GM12878 (cell line): ENCODE data around the gene VGLL4. TPM values are rescaled to one million over a fixed set of nuclear protein-coding genes. Genes with fewer than 3 reads are reported as not detected.
A peak's percentile ranks its signal among the peaks of the same experiment; 100 is the strongest.

Experiments
- ATAC-seq: fragments of 200-7000 bp; cut with Tn5 transposase; 3 replicates; pipeline ENCODE4 v1.9.1; 2020; ENCODE audit warnings: mild to moderate bottlenecking, moderate library complexity
- BruUV-seq: library from RNA; stranded (reverse); fragments of 400-500 nt; replicated peaks from 2 replicates; lab custom pipeline; 2021; lab: Mats Ljungman, UMichigan
- CTCF ChIA-PET: fragments of 300-600 bp; sonication (Branson Sonifier 250); formaldehyde crosslinking; extraction: SDS; loops from one replicate; lab custom pipeline; 2021; ENCODE audit warnings: inconsistent platforms; lab: Yijun Ruan, JAX
- POLR2A ChIA-PET: fragments of 350-600 bp; formaldehyde crosslinking; extraction: SDS; loops from one replicate; lab custom pipeline; 2021; ENCODE audit warnings: inconsistent platforms; lab: Charles Lee
- RAD21 ChIA-PET: fragments of 300-600 bp; sonication (Branson Sonifier 250); formaldehyde crosslinking; loops from one replicate; lab custom pipeline; 2023; ENCODE audit warnings: antibody characterized with exemption; ENCODE audit not compliant: unreplicated experiment; lab: Charles Lee
- SMC1A ChIA-PET: fragments of 300-600 bp; sonication (Branson Sonifier 250); formaldehyde crosslinking; loops from one replicate; lab custom pipeline; 2023; ENCODE audit not compliant: unreplicated experiment, uncharacterized antibody; lab: Charles Lee
- DNase-seq: peaks from one replicate; pipeline ENCODE4 v3.0.0-alpha.2; 2011; ENCODE audit warnings: low read depth, low spot score
- FAIRE-seq: peaks from 3 replicates; lab custom pipeline; 2011; peaks lifted over from hg19 to GRCh38; lab: Jason Lieb, UNC
- H2AFZ ChIP-seq: 2 replicates; pipeline ENCODE4 v1.6.0; 2011; ENCODE audit warnings: low read depth, low read length, control low read depth; ENCODE audit not compliant: control insufficient read depth
- H3K27ac ChIP-seq: 2 replicates; pipeline ENCODE4 v1.5.1; 2011; ENCODE audit warnings: control low read depth; ENCODE audit not compliant: control insufficient read depth, insufficient read depth
- H3K27me3 ChIP-seq, 2 experiments: replicated peaks in 1 of 2; 2 replicates each; pipeline versions ENCODE4 v1.6.0 to v1.6.1; 2011; ENCODE audit warnings: low read length in 1 of 2; ENCODE audit not compliant: control insufficient read depth in 2 of 2, insufficient read depth in 2 of 2
- H3K36me3 ChIP-seq, 2 experiments: 2 replicates each; pipeline ENCODE4 v1.5.1; 2011; ENCODE audit warnings: low read length in 1 of 2; ENCODE audit not compliant: control insufficient read depth in 2 of 2, insufficient read depth in 2 of 2
- H3K4me1 ChIP-seq: 2 replicates; pipeline ENCODE4 v1.6.1; 2011; ENCODE audit warnings: mild to moderate bottlenecking, low read length, moderate library complexity, mixed read lengths; ENCODE audit not compliant: control insufficient read depth, insufficient read depth
- H3K4me2 ChIP-seq: 2 replicates; pipeline ENCODE4 v1.6.0; 2011; ENCODE audit warnings: control low read depth; ENCODE audit not compliant: control insufficient read depth, insufficient read depth
- H3K4me3 ChIP-seq: fragments of 200-600 bp; sonication (generic); 2 replicates; pipeline ENCODE4 v1.5.1; 2016
- H3K79me2 ChIP-seq: 2 replicates; pipeline ENCODE4 v1.6.0; 2011; ENCODE audit warnings: low read length; ENCODE audit not compliant: control insufficient read depth, insufficient read depth
- H3K9ac ChIP-seq: 2 replicates; pipeline ENCODE4 v1.8.0; 2011; ENCODE audit warnings: low read length, control low read depth, mixed read lengths; ENCODE audit not compliant: control insufficient read depth, insufficient read depth
- H3K9me3 ChIP-seq: replicated peaks from 3 replicates; pipeline ENCODE4 v1.5.1; 2011; ENCODE audit warnings: mild to moderate bottlenecking, low read length; ENCODE audit not compliant: control insufficient read depth, insufficient read depth
- H4K20me1 ChIP-seq: 2 replicates; pipeline ENCODE4 v1.6.0; 2011; ENCODE audit not compliant: control insufficient read depth, insufficient read depth
- ATF2 ChIP-seq: IDR thresholded peaks from 2 replicates; pipeline ENCODE4 v1.6.1; 2012; ENCODE audit warnings: low read length, inconsistent platforms
- CBFB ChIP-seq: IDR thresholded peaks from 2 replicates; pipeline ENCODE4 v1.6.1; 2016; ENCODE audit warnings: antibody characterized with exemption, low read depth
- CBX3 ChIP-seq: fragments of 200-600 bp; sonication (generic); IDR thresholded peaks from 2 replicates; pipeline ENCODE4 v1.6.1; 2016; ENCODE audit warnings: low read depth, borderline replicate concordance
- E2F8 ChIP-seq: fragments of 450-650 bp; IDR thresholded peaks from 2 replicates; pipeline ENCODE4 v1.6.1; 2018; ENCODE audit warnings: mild to moderate bottlenecking, low read depth, moderate library complexity; ENCODE audit not compliant: partially characterized antibody
- HDAC6 ChIP-seq: fragments of 200-600 bp; sonication (generic); IDR thresholded peaks from one replicate; pipeline ENCODE4 v1.8.0; 2017; ENCODE audit warnings: antibody characterized with exemption; ENCODE audit not compliant: unreplicated experiment
- HSF1 ChIP-seq: fragments of 150-350 bp; IDR thresholded peaks from 2 replicates; pipeline ENCODE4 v1.6.1; 2014; ENCODE audit warnings: mild to moderate bottlenecking, low read depth, low read length
- PML ChIP-seq: IDR thresholded peaks from 2 replicates; pipeline ENCODE4 v1.6.1; 2012; ENCODE audit warnings: low read length, inconsistent platforms
- RAD51 ChIP-seq: fragments of 450-650 bp; IDR thresholded peaks from 2 replicates; pipeline ENCODE4 v1.6.1; 2016; ENCODE audit warnings: moderate library complexity, mild to moderate bottlenecking, inconsistent platforms
- RELA ChIP-seq: fragments of 450-650 bp; IDR thresholded peaks from 2 replicates; pipeline ENCODE4 v1.8.0; 2014; ENCODE audit warnings: borderline replicate concordance; ENCODE audit not compliant: partially characterized antibody
- RELB ChIP-seq: fragments of 450-650 bp; IDR thresholded peaks from 2 replicates; pipeline ENCODE4 v1.6.1; 2017; ENCODE audit warnings: low read depth, mild to moderate bottlenecking, moderate library complexity
- SMAD5 ChIP-seq: IDR thresholded peaks from 2 replicates; pipeline ENCODE4 v1.6.1; 2016; ENCODE audit warnings: antibody characterized with exemption, low read depth
- SMARCA5 ChIP-seq: fragments of 450-650 bp; IDR thresholded peaks from 2 replicates; pipeline ENCODE4 v1.6.1; 2017; ENCODE audit warnings: mild to moderate bottlenecking
- SREBF2 ChIP-seq: IDR thresholded peaks from 2 replicates; pipeline ENCODE4 v1.6.1; 2012; ENCODE audit warnings: mild to moderate bottlenecking, low read length
- YBX1 ChIP-seq: fragments of 450-650 bp; IDR thresholded peaks from 2 replicates; pipeline ENCODE4 v1.6.1; 2016; ENCODE audit warnings: antibody characterized with exemption
- WGBS: methylation state at CpG from one replicate; pipeline ENCODE4 v1.1.6; 2016; ENCODE audit warnings: low lambda C conversion rate; ENCODE audit not compliant: insufficient replicate concordance, insufficient coverage; ENCODE audit errors: missing lambda C conversion rate; 5-methylcytosine and 5-hydroxymethylcytosine counted together
- in situ Hi-C: fragments of 300-500 bp; cut with MboI; formaldehyde crosslinking; loops from 9 replicates; pipeline ENCODE4 v1.14.3; 2018; ENCODE audit warnings: mixed read lengths
- intact Hi-C: fragments of 100-400 bp; cut with micrococcal nuclease; formaldehyde crosslinking; loops from one replicate; pipeline ENCODE4 v1.14.2; 2022; ENCODE audit not compliant: unreplicated experiment
- polyA plus RNA-seq, 11 experiments: library from polyadenylated mRNA; depleted of rRNA in 4 of 11; unstranded in 6 of 11; stranded (reverse) in 5 of 11; fragments of >200 nt; fragmentation: Nextera tagmentation in 4 of 11; fragmentation: Illumina TruSeq in 1 of 11; extraction: Ambion mirVana in 4 of 11; extraction: Trizol in 1 of 11; gene quantifications; 1 replicate in 1 of 11; 2 replicates in 10 of 11; pipeline versions ENCODE4 v1.2.1 to v1.2.3, GENCODE V29; 2011 to 2016; ENCODE audit warnings: inconsistent platforms in 2 of 11, missing spikeins in 2 of 11, low read depth in 1 of 11
- total RNA-seq, 4 experiments: library from RNA; depleted of rRNA in 3 of 4; stranded (reverse); fragments of >200 nt in 3 of 4; fragmentation: Illumina TruSeq in 1 of 4; extraction: Trizol in 1 of 4; gene quantifications; 2 replicates each; pipeline versions ENCODE4 v1.2.1 to v1.2.3, GENCODE V29; 2013 to 2021

VGLL4 gene
- total and polyA plus RNA-seq, 10 of the 15 experiments (the other 5 are each of a cell fraction or from before 2014, with no cell fraction given) = 0.44 to 38.1 (median 16.1) TPM

GRCh38 chr3:11600501-11601282 lies 43.0 kb downstream of the VGLL4 start:
- ChIA-PET SMC1A (interaction anchor here (0.9 to 5.0 kb wide), 3 partner anchors 7 to 43 kb away, joined by 3 to 35 read pairs (median 5); partner anchors contain the start of gene VGLL4), POLR2A (interaction anchor here (0.6 to 1.6 kb wide), 4 partner anchors 10 to 38 kb away, joined by 3 to 9 read pairs (median 3); no protein-coding TSS in a partner anchor), RAD21 (interaction anchor here (1.0 to 2.3 kb wide), 4 partner anchors 19 to 221 kb away, joined by 3 to 10 read pairs (median 6); partner anchors contain the start of gene VGLL4), CTCF (interaction anchor here (0.6 to 1.6 kb wide), 6 partner anchors 11 to 43 kb away, joined by 3 to 5 read pairs (median 3); partner anchors contain the start of gene VGLL4)
- H3K9ac ChIP-seq = no peak overlapping the region
- H3K4me1 ChIP-seq = peaks cover 14% of the 10 kb centered on the region
- DNase-seq (no peak), FAIRE-seq (no peak), ATAC-seq (no peak)
- 89% methylated on average over 17 of the region's 18 CpGs for WGBS
- H3K4me2 ChIP-seq = peak overlapping the region; percentile 51; the same call in 1 of the 2 replicates
- H2AFZ ChIP-seq = no peak overlapping the region
- intact Hi-C loops (loop anchor here (5.0 kb wide), 1 partner anchor 42 kb away; the partner anchor contains the start of gene VGLL4), in situ Hi-C loops (no loop called here)
- no TSS peak for BruUV-seq
- no peaks in the 10 kb centered on the region for H3K27me3 ChIP-seq
- peaks cover 1 to 23% of the 10 kb centered on the region in 2 experiments for H3K36me3 ChIP-seq
- H3K79me2 ChIP-seq = peaks cover 60% of the 10 kb centered on the region
- no peaks in the 10 kb centered on the region for H4K20me1 ChIP-seq
- peak overlapping the region; percentile 56 for H3K27ac ChIP-seq
- peaks cover 10% of the 10 kb centered on the region for H3K9me3 ChIP-seq
- H3K4me3 ChIP-seq = peak overlapping the region; percentile 16; the same call in 1 of the 2 replicates
- no peak for TF ChIP-seq CBFB
- TF ChIP-seq HDAC6 = no peak
- TF ChIP-seq ATF2 = no peak
- no peak for TF ChIP-seq YBX1
- TF ChIP-seq E2F8 = no peak
- TF ChIP-seq RELB = no peak
- no peak for TF ChIP-seq SMARCA5
- no peak for TF ChIP-seq RAD51
- TF ChIP-seq HSF1 = no peak
- TF ChIP-seq SREBF2 = no peak
- TF ChIP-seq RELA = no peak
- TF ChIP-seq CBX3 = no peak
- no peak for TF ChIP-seq SMAD5
- TF ChIP-seq PML = no peak
